ENCODE results near the gene ARL2. TPM values are rescaled to one million over a fixed set of nuclear protein-coding genes. Genes with fewer than 3 reads are reported as not detected.

The ARL2 gene
- polyA plus RNA-seq, 1 donor = 83.3 TPM

GRCh38 chr11:65067446-65067845, 53.5 kb downstream of the ARL2 start:
- DNase-seq = no peak
- Histone ChIP-seq H3K27ac (ENCODE audit: low read length) (no peak overlapping the region), H3K4me1 (ENCODE audit: control insufficient read depth, insufficient read depth, low read length) (peaks cover 25% of the 10 kb centered on the region), H3K27me3 (ENCODE audit: control insufficient read depth, insufficient read depth, low read length) (no peaks in the 10 kb centered on the region), H3K36me3 (ENCODE audit: control insufficient read depth, insufficient read depth, low read length) (no peaks in the 10 kb centered on the region), H3K4me3 (ENCODE audit: low read length) (no peak overlapping the region), H3K9me3 (ENCODE audit: control insufficient read depth, low read depth, low read length) (no peaks in the 10 kb centered on the region)
- WGBS (ENCODE audit: insufficient coverage, low lambda C conversion rate) = no CpG with 5 or more reads among the region's 10 CpGs

- Histone ChIP-seq H3K4me1 (ENCODE audit: control insufficient read depth, insufficient read depth, low read length) (peaks cover 25% of the 10 kb centered on the region), H3K27me3 (ENCODE audit: control insufficient read depth, insufficient read depth, low read length) (no peaks in the 10 kb centered on the region), H3K9me3 (ENCODE audit: control insufficient read depth, low read depth, low read length) (no peaks in the 10 kb centered on the region), H3K27ac (ENCODE audit: low read length) (peak overlapping the region; percentile 11), H3K4me3 (ENCODE audit: low read length) (no peak overlapping the region), H3K36me3 (ENCODE audit: control insufficient read depth, insufficient read depth, low read length) (no peaks in the 10 kb centered on the region)
- DNase-seq = peak in 1 of 2 donors; percentile 60
- WGBS (ENCODE audit: insufficient coverage, low lambda C conversion rate) = no CpG with 5 or more reads among the region's 9 CpGs
Observed at GRCh38 chr11:65069217-65069616, 55.3 kb downstream of the ARL2 start.

Other genes starting within 250 kb of the ARL2 start
- gene SF1, start 235.6 kb upstream of the ARL2 start, polyA plus RNA-seq = 360 TPM
- 13.5 TPM for gene MAP4K2, start 210.9 kb upstream of the ARL2 start, polyA plus RNA-seq
- gene MEN1, start 203.6 kb upstream of the ARL2 start, polyA plus RNA-seq = 29.0 TPM
- gene CDC42BPG, start 169.5 kb upstream of the ARL2 start, polyA plus RNA-seq = 5.5 TPM
- gene EHD1, start 135.5 kb upstream of the ARL2 start, polyA plus RNA-seq = 94.8 TPM
- 18.4 TPM for gene ATG2A, start 97.0 kb upstream of the ARL2 start, polyA plus RNA-seq
- gene PPP2R5B, start 89.5 kb upstream of the ARL2 start, polyA plus RNA-seq = 11.6 TPM
- gene GPHA2, start 78.3 kb upstream of the ARL2 start, polyA plus RNA-seq = 0.24 TPM
- gene MAJIN, start 42.1 kb upstream of the ARL2 start, polyA plus RNA-seq = 0.09 TPM
- 15.7 TPM for gene BATF2, start 17.2 kb upstream of the ARL2 start, polyA plus RNA-seq
- 37.7 TPM for gene SNX15, start 13.3 kb downstream of the ARL2 start, polyA plus RNA-seq
- 8.9 TPM for gene SAC3D1, start 27.1 kb downstream of the ARL2 start, polyA plus RNA-seq
- 8.9 TPM for gene NAALADL1, start 44.4 kb downstream of the ARL2 start, polyA plus RNA-seq
- 11.3 TPM for gene CDCA5, start 69.9 kb downstream of the ARL2 start, polyA plus RNA-seq
- gene ZFPL1, start 70.1 kb downstream of the ARL2 start, polyA plus RNA-seq = 35.8 TPM
- gene VPS51, start 82.1 kb downstream of the ARL2 start, polyA plus RNA-seq = 102 TPM
- 56.4 TPM for gene TM7SF2, start 97.7 kb downstream of the ARL2 start, polyA plus RNA-seq
- 6.4 TPM for gene ZNHIT2, start 103.5 kb downstream of the ARL2 start, polyA plus RNA-seq
- 1,012 TPM for gene FAU, start 108.0 kb downstream of the ARL2 start, polyA plus RNA-seq
- 35.1 TPM for gene MRPL49, start 108.2 kb downstream of the ARL2 start, polyA plus RNA-seq
- 37.9 TPM for gene SYVN1, start 120.4 kb downstream of the ARL2 start, polyA plus RNA-seq
- gene SPDYC, start 156.1 kb downstream of the ARL2 start, polyA plus RNA-seq = not detected
- gene CAPN1, start 167.8 kb downstream of the ARL2 start, polyA plus RNA-seq = 106 TPM
- gene POLA2, start 247.8 kb downstream of the ARL2 start, polyA plus RNA-seq = 13.6 TPM